Measurements from ENCODE around the gene NBDY.
"Not testable (repeated sequence)": the region's sequence is repeated elsewhere in the genome, so short reads cannot be mapped to it uniquely, and the experiment has no call there.

The NBDY gene

GRCh38 chrX:56764975-56765791, 36.1 kb downstream of the NBDY start:
- no peak for DNase-seq

GRCh38 chrX:56765811-56766553, 36.9 kb downstream of the NBDY start:
- DNase-seq, result no peak

GRCh38 chrX:56766554-56767347, 37.7 kb downstream of the NBDY start:
- no peak for DNase-seq

GRCh38 chrX:56767348-56768119, 38.5 kb downstream of the NBDY start:
- DNase-seq, result not testable (repeated sequence)

- DNase-seq, result not testable (repeated sequence)
Observed at GRCh38 chrX:56768120-56768660, 39.1 kb downstream of the NBDY start.

DNA sequence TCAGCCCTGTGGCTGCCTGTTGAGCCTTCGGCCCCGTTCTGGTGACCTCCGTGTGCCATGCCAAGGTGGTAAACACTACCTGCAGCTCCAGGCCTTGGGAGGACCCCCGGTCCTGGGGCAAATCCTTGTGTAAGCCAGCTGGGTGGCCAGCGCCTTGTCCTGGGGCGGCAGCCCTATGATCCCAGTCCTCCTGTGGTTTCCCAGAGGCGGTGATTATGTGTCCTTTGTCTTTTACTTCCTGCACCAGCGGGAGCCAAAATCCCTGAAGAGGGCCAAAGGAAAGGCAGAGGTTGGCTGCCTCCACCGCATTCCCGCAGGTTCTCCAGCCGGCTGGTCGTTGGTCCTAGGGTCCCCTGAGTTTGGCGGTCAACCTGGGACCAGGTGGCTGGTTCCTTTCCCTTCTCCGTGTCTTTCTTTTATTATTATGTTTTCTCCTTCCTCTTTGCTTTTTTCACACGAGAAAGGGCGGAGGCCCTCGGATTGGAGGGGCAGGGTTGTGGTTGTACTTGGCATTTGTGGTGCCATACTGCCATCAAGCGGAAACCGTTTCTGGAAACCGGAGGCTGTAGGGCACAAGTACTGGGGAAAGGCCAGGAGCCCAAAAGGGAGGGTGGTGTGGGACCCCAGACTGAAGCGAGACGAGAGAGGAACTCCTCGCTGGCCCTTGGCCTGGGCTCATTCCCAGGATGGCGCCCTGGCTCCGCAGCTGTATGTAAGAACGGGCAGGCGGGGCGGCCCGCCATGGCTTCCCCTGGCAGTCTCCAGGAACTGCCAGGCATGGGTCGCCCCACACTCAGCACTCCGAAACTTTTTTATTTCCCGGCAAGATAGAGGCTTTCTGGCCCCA, 43.9 kb downstream of the NBDY start:
- not testable (repeated sequence) for DNase-seq

- not testable (repeated sequence) for DNase-seq
Observed at GRCh38 chrX:56773522-56774060, 44.5 kb downstream of the NBDY start.

DNA sequence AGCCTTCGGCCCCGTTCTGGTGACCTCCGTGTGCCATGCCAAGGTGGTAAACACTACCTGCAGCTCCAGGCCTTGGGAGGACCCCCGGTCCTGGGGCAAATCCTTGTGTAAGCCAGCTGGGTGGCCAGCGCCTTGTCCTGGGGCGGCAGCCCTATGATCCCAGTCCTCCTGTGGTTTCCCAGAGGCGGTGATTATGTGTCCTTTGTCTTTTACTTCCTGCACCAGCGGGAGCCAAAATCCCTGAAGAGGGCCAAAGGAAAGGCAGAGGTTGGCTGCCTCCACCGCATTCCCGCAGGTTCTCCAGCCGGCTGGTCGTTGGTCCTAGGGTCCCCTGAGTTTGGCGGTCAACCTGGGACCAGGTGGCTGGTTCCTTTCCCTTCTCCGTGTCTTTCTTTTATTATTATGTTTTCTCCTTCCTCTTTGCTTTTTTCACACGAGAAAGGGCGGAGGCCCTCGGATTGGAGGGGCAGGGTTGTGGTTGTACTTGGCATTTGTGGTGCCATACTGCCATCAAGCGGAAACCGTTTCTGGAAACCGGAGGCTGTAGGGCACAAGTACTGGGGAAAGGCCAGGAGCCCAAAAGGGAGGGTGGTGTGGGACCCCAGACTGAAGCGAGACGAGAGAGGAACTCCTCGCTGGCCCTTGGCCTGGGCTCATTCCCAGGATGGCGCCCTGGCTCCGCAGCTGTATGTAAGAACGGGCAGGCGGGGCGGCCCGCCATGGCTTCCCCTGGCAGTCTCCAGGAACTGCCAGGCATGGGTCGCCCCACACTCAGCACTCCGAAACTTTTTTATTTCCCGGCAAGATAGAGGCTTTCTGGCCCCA, 49.3 kb downstream of the NBDY start:
- DNase-seq, result not testable (repeated sequence)

GRCh38 chrX:56778924-56779468, 50.0 kb downstream of the NBDY start:
- not testable (repeated sequence) for DNase-seq

DNA sequence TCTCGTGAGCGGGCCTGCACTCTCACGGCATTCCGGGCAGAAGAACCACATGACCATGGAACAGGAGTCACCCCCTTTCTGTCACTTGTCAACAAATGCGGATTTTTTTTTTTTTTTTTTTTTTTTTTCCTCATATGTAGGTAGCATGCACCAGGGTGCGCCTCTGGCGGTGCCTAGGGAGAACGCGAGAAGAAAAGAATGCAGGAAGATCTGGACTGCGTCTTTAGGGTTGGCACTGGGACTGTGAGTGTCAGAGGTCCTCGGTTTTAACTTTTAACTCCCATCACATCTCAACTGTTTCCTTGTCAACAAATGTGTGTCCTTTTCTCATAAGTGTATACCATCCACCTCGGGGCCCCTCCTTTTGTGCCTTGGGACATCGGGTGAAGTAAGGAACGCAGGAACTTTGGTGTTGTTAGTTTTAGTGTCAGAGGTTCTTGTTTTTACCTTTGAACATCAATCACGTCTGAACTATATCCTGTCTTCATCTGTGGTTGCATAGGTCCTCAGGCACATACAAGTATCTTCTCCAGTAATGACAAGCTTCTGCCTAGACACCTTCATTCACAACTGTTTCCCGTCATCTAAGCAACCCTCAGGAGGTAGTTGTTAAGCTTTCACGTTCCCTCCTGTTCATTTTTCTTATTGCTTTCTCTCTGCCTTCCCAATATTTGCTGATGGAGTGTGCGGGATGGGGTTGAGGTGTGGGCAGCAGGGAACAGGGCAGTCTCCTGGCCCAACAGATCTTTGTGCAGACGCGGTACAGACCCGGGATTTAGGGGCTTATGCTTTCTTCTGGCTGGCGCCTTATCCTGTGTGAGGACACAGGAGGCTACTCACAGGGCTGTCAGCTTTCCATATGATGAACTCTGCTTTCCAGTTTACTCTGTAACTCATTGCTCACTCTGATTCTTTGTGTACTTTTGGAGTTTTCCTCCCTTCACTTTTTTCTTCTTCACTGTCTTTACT, 51.9 kb downstream of the NBDY start:
- not testable (repeated sequence) for DNase-seq

DNA sequence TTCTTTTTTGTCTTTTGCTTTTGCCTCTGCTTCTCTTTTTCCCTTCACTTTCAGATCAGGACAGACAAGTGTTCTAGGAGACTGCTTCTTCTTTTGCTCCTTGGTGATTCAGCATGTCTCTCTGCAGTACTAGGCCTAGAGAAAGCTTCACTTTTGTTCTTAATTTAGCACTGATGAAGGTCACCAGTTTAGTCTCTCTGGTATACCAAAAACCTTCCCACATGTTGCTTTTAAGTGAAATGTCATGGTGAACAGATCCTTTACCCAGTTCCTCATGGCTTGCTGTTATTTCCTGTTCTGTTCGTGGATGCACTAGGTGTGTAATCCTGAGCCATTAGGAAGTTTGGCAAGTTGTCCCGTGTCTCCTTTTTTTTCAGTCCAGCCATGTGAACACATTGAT, 53.3 kb downstream of the NBDY start:
- DNase-seq, result no peak

- DNase-seq, result no peak
Observed at GRCh38 chrX:56782791-56783449, 53.9 kb downstream of the NBDY start.

- no peak for DNase-seq
Observed at GRCh38 chrX:56783450-56783831, 54.4 kb downstream of the NBDY start.

GRCh38 chrX:56783996-56784620, 55.1 kb downstream of the NBDY start:
- no peak for DNase-seq

GRCh38 chrX:56784666-56785065, 55.6 kb downstream of the NBDY start:
- no peak for DNase-seq

- DNase-seq, result no peak
Observed at GRCh38 chrX:56785442-56785841, 56.4 kb downstream of the NBDY start.
